Loucy (cell line): ENCODE results near the gene NOL9.

Experiments
- EZH2phosphoT487 ChIP-seq: fragments of 200-600 bp; IDR thresholded peaks from 2 replicates; pipeline ENCODE4 v1.6.1; 2018; ENCODE audit warnings: antibody characterized with exemption, mild to moderate bottlenecking, moderate library complexity, borderline replicate concordance
- TF ChIP-seq, protein P1 (sequence below): fragments of 200-600 bp; sonication (generic); conservative IDR thresholded peaks from 2 replicates; pipeline ENCODE4 v1.5.1; 2014; ENCODE audit warnings: mild to moderate bottlenecking, antibody characterized with exemption, low read length

DNA sequence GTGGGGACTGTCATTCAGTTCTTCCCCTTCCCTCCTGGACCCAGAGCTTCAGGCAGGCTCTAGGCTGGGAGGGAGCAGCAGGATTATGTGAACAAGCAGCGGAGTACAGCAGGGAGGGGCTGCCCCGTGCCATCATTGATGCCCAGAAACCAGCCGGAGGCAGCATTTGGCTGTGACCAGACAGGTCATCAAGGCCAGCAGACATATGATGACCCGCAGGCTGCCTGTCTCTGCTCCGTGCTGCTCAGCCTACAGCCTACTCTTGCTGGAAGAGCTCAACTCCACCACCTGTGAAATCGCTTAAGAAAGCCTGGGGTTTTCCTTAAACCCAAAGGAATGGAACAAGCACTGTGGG lies 43.4 kb upstream of the NOL9 start:
- TF ChIP-seq, protein P1, sequence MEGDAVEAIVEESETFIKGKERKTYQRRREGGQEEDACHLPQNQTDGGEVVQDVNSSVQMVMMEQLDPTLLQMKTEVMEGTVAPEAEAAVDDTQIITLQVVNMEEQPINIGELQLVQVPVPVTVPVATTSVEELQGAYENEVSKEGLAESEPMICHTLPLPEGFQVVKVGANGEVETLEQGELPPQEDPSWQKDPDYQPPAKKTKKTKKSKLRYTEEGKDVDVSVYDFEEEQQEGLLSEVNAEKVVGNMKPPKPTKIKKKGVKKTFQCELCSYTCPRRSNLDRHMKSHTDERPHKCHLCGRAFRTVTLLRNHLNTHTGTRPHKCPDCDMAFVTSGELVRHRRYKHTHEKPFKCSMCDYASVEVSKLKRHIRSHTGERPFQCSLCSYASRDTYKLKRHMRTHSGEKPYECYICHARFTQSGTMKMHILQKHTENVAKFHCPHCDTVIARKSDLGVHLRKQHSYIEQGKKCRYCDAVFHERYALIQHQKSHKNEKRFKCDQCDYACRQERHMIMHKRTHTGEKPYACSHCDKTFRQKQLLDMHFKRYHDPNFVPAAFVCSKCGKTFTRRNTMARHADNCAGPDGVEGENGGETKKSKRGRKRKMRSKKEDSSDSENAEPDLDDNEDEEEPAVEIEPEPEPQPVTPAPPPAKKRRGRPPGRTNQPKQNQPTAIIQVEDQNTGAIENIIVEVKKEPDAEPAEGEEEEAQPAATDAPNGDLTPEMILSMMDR: no peak
- TF ChIP-seq EZH2phosphoT487: no peak
